SK-N-SH treated with all-trans-retinoic acid at 6 μM for 48 hours (cell line): ENCODE data around the gene LAMA2.

Source experiments
- ATAC-seq: fragments of 200-7000 bp; cut with Tn5 transposase; 3 replicates; pipeline ENCODE4 v1.9.1; 2020; ENCODE audit warnings: mild to moderate bottlenecking, moderate library complexity
- ARNTL ChIP-seq: fragments of 450-650 bp; formaldehyde crosslinking; IDR thresholded peaks from 2 replicates; pipeline ENCODE4 v1.5.0; 2020; ENCODE audit warnings: low read depth, mild to moderate bottlenecking, moderate library complexity, borderline replicate concordance
- BACH2 ChIP-seq: fragments of 250-450 bp; sonication (Bioruptor Pico); IDR thresholded peaks from 2 replicates; pipeline ENCODE4 v1.9.0; 2021; ENCODE audit warnings: mild to moderate bottlenecking, borderline replicate concordance
- CREB5 ChIP-seq: fragments of 250-450 bp; sonication (Bioruptor Pico); IDR thresholded peaks from 2 replicates; pipeline ENCODE4 v1.5.1; 2020; ENCODE audit warnings: low read depth, mild to moderate bottlenecking, moderate library complexity
- CSRNP3 ChIP-seq: fragments of 250-450 bp; sonication (Bioruptor Pico); IDR thresholded peaks from 2 replicates; pipeline ENCODE4 v1.5.1; 2021; ENCODE audit warnings: mild to moderate bottlenecking, moderate library complexity
- GLIS3 ChIP-seq: fragments of 250-450 bp; sonication (Bioruptor Pico); IDR thresholded peaks from 2 replicates; pipeline ENCODE4 v1.5.0; 2020; ENCODE audit warnings: mild to moderate bottlenecking, moderate library complexity
- ISL1 ChIP-seq: fragments of 250-450 bp; sonication (Bioruptor Pico); IDR thresholded peaks from 2 replicates; pipeline ENCODE4 v2.1.2; 2022; ENCODE audit warnings: mild to moderate bottlenecking, moderate library complexity
- OSR1 ChIP-seq: fragments of 250-450 bp; sonication (Bioruptor Pico); IDR thresholded peaks from 2 replicates; pipeline ENCODE4 v1.8.0; 2022; ENCODE audit warnings: moderate library complexity, mild to moderate bottlenecking, inconsistent platforms
- PATZ1 ChIP-seq: fragments of 250-450 bp; sonication (Bioruptor Pico); IDR thresholded peaks from 2 replicates; pipeline ENCODE4 v1.8.0; 2020; ENCODE audit warnings: mild to moderate bottlenecking, moderate library complexity, borderline replicate concordance
- POU6F1 ChIP-seq: fragments of 250-450 bp; sonication (Bioruptor Pico); IDR thresholded peaks from 2 replicates; pipeline ENCODE4 v1.8.0; 2021; ENCODE audit warnings: low read depth, mild to moderate bottlenecking, moderate library complexity, borderline replicate concordance
- PPARA ChIP-seq: fragments of 250-450 bp; sonication (Bioruptor Pico); IDR thresholded peaks from 2 replicates; pipeline ENCODE4 v1.5.0; 2020; ENCODE audit warnings: mild to moderate bottlenecking, borderline replicate concordance
- RARB ChIP-seq: fragments of 250-450 bp; sonication (Bioruptor Pico); IDR thresholded peaks from 2 replicates; pipeline ENCODE4 v1.8.0; 2021; ENCODE audit warnings: mild to moderate bottlenecking, moderate library complexity
- SNAI2 ChIP-seq: fragments of 250-450 bp; sonication (Bioruptor Pico); IDR thresholded peaks from 2 replicates; pipeline ENCODE4 v1.5.0; 2020; ENCODE audit warnings: mild to moderate bottlenecking, moderate library complexity
- TCF4 ChIP-seq: fragments of 250-450 bp; sonication (Bioruptor Pico); IDR thresholded peaks from 2 replicates; pipeline ENCODE4 v1.8.0; 2021; ENCODE audit warnings: mild to moderate bottlenecking, moderate library complexity, borderline replicate concordance
- TSHZ2 ChIP-seq: fragments of 250-450 bp; sonication (Bioruptor Pico); IDR thresholded peaks from 2 replicates; pipeline ENCODE4 v1.5.0; 2020; ENCODE audit warnings: mild to moderate bottlenecking, moderate library complexity
- ZC3H10 ChIP-seq: fragments of 250-450 bp; sonication (Bioruptor Pico); IDR thresholded peaks from 2 replicates; pipeline ENCODE4 v1.5.1; 2021; ENCODE audit warnings: mild to moderate bottlenecking, moderate library complexity
- ZFP3 ChIP-seq: fragments of 250-450 bp; sonication (Bioruptor Pico); IDR thresholded peaks from 2 replicates; pipeline ENCODE4 v1.5.0; 2020; ENCODE audit warnings: mild to moderate bottlenecking, moderate library complexity
- ZNF565 ChIP-seq: fragments of 450-650 bp; formaldehyde crosslinking; conservative IDR thresholded peaks from 2 replicates; pipeline ENCODE4 v1.5.0; 2020; ENCODE audit warnings: low read depth, mild to moderate bottlenecking, moderate library complexity
- ZNF70 ChIP-seq: fragments of 450-650 bp; formaldehyde crosslinking; IDR thresholded peaks from 2 replicates; pipeline ENCODE4 v1.5.0; 2020; ENCODE audit warnings: mild to moderate bottlenecking, moderate library complexity
- ZNF8 ChIP-seq: fragments of 450-650 bp; formaldehyde crosslinking; IDR thresholded peaks from 2 replicates; pipeline ENCODE4 v1.5.0; 2020; ENCODE audit warnings: mild to moderate bottlenecking, moderate library complexity

LAMA2 gene

GRCh38 chr6:129009851-129010250 lies 126.9 kb downstream of the LAMA2 start:
- ATAC-seq, result no peak
- no peak for TF ChIP-seq CSRNP3
- TF ChIP-seq OSR1 (CRISPR knock-in tag), result no peak
- no peak for TF ChIP-seq ZNF8
- TF ChIP-seq ARNTL, result no peak
- no peak for TF ChIP-seq ZNF70
- TF ChIP-seq ZFP3 (CRISPR knock-in tag), result no peak
- TF ChIP-seq ZC3H10 (CRISPR knock-in tag), result no peak
- TF ChIP-seq BACH2, result no peak
- TF ChIP-seq TCF4 (CRISPR knock-in tag), result no peak
- no peak for TF ChIP-seq ZNF565 (CRISPR knock-in tag)
- no peak for TF ChIP-seq GLIS3 (CRISPR knock-in tag)
- no peak for TF ChIP-seq CREB5
- TF ChIP-seq SNAI2 (CRISPR knock-in tag), result no peak

GRCh38 chr6:129014302-129014701 lies 131.4 kb downstream of the LAMA2 start:
- no peak for ATAC-seq
- TF ChIP-seq OSR1 (CRISPR knock-in tag), result no peak

GRCh38 chr6:129015721-129016120 lies 132.8 kb downstream of the LAMA2 start:
- no peak for ATAC-seq
- no peak for TF ChIP-seq SNAI2 (CRISPR knock-in tag)
- no peak for TF ChIP-seq RARB (CRISPR knock-in tag)
- no peak for TF ChIP-seq POU6F1 (CRISPR knock-in tag)
- TF ChIP-seq ZNF70, result no peak
- TF ChIP-seq TCF4 (CRISPR knock-in tag), result no peak

- no peak for ATAC-seq
- TF ChIP-seq ISL1 (no peak), ZC3H10 (CRISPR knock-in tag) (no peak), OSR1 (CRISPR knock-in tag) (no peak), TSHZ2 (CRISPR knock-in tag) (no peak), TCF4 (CRISPR knock-in tag) (no peak), POU6F1 (CRISPR knock-in tag) (no peak), PPARA (CRISPR knock-in tag) (no peak), SNAI2 (CRISPR knock-in tag) (no peak), CSRNP3 (no peak), BACH2 (no peak), PATZ1 (CRISPR knock-in tag) (no peak)
Observed at GRCh38 chr6:129016844-129017243, 133.9 kb downstream of the LAMA2 start.
